ENCODE measurements around the gene OBSCN.

Gene OBSCN

DNA sequence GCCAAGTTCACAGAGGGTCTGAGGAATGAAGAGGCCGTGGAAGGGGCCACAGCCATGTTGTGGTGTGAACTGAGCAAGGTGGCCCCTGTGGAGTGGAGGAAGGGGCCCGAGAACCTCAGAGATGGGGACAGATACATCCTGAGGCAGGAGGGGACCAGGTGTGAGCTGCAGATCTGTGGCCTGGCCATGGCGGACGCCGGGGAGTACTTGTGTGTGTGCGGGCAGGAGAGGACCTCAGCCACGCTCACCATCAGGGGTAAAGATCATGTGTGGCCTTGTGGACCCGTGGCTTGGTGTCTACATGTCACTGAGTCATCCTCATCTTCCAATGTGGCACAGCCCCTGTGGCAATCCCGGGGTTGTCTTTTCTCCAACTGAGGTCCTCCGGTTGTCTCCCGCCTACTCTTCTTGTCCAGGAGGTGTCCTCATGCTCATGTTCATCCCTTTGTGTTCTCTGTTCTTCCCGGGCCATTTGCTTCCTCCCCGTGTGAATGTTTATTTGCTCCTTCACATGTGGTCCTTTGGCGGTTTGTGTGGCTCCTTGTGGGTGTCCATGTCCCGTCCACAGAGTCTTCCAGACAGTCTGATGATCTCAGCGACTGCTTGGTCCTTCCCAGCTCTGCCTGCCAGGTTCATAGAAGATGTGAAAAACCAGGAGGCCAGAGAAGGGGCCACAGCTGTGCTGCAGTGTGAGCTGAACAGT, 84.2 kb downstream of the OBSCN start:
- DNase-seq (ENCODE audit: low read depth) = no peak

GRCh38 chr1:228292609-228292911, 84.7 kb downstream of the OBSCN start:
- no peak for DNase-seq (ENCODE audit: low read depth)

DNA sequence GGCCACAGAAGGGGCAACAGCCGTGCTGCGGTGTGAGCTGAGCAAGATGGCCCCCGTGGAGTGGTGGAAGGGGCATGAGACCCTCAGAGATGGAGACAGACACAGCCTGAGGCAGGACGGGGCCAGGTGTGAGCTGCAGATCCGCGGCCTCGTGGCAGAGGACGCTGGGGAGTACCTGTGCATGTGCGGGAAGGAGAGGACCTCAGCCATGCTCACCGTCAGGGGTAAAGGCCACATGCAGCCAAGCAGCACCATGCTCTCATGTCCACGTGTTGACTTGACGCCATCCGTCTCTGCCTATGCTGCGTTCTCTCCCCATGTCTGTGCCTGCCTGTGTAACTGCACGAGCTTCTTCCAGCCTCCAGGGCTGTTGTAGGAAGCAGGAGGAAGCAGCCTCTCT, 85.5 kb downstream of the OBSCN start:
- DNase-seq (ENCODE audit: low read depth) = no peak

GRCh38 chr1:228293816-228294500, 86.1 kb downstream of the OBSCN start:
- no peak for DNase-seq (ENCODE audit: low read depth)

- no peak for DNase-seq (ENCODE audit: low read depth)
Observed at GRCh38 chr1:228294717-228295116, 86.9 kb downstream of the OBSCN start.

DNA sequence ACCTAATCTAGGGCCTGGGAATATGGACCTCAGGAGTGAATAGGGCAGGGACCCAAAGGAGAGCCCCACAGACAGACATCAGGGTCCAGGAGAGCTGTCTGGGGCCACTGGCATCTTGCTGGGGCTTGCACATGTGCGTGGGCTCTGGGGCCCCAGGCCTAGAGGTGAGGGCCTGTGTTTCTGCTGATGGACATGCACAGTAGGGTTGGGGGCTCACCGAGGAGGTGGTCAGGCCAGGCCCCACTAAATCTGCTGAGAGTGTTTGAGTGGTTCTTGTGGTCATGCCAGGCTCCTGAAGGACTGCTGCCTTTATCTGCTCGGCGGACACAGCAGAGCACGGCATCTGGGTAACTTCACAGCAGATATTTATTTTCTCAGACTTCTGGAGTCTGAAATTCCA, 87.4 kb downstream of the OBSCN start:
- no peak for DNase-seq (ENCODE audit: low read depth)

GRCh38 chr1:228295981-228296380, 88.1 kb downstream of the OBSCN start:
- DNase-seq (ENCODE audit: low read depth) = no peak

DNA sequence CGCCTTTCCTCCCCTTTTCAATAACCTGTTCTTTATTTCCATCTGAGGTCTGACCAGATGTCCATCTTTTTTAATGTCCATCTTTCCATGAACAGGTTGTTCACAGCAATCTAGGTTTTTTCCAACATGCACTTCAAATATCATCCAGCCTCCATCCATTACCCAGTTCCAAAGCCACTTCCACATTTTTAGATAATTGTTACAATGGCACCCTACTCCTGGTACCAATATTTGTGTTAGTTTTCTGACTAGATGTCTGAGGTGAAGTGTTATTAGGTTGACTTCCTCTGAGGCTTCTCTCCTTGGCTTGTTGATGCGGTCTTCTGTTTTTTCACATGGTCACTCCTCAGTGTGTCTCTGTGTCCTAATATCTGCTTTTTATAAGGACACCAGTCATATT, 89.4 kb downstream of the OBSCN start:
- DNase-seq (ENCODE audit: low read depth) = no peak

- no peak for DNase-seq (ENCODE audit: low read depth)
Observed at GRCh38 chr1:228297822-228298221, 90.0 kb downstream of the OBSCN start.

GRCh38 chr1:228298471-228298870, 90.6 kb downstream of the OBSCN start:
- DNase-seq (ENCODE audit: low read depth) = no peak

DNA sequence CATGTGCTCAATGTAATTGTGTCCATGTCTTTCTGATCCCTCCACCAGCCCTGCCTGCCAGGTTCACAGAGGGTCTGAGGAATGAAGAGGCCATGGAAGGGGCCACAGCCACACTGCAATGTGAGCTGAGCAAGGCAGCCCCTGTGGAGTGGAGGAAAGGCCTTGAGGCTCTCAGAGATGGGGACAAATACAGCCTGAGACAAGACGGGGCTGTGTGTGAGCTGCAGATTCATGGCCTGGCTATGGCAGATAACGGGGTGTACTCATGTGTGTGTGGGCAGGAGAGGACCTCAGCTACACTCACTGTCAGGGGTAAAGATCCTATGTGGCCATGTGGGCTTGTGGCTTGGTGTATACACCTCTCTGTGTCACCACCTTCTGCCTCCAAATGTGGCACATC, 91.4 kb downstream of the OBSCN start:
- no peak for DNase-seq (ENCODE audit: low read depth)

- DNase-seq (ENCODE audit: low read depth) = no peak
Observed at GRCh38 chr1:228299901-228300300, 92.1 kb downstream of the OBSCN start.

DNA sequence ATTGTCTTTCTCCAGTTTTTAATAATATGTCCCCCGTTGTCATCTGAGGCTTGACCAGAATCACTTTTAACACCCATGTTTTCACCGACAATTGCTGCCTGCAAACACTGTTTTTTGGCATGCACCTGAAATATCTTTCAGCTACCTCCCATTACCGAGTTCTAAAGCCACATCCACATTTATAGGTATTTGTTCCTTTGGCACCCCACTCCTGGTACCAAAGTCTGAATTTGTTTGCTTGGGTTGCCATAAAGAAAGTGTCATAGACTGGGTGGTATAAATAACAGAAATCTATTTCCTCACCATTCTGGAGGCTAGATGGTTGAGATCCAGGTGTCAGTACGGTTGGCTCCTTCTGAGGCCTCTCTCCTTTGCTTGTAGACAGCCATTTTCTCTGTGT, 94.2 kb downstream of the OBSCN start:
- DNase-seq (ENCODE audit: low read depth) = no peak

GRCh38 chr1:228303596-228303995, 95.8 kb downstream of the OBSCN start:
- no peak for DNase-seq (ENCODE audit: low read depth)

GRCh38 chr1:228304225-228304624, 96.4 kb downstream of the OBSCN start:
- no peak for DNase-seq (ENCODE audit: low read depth)

DNA sequence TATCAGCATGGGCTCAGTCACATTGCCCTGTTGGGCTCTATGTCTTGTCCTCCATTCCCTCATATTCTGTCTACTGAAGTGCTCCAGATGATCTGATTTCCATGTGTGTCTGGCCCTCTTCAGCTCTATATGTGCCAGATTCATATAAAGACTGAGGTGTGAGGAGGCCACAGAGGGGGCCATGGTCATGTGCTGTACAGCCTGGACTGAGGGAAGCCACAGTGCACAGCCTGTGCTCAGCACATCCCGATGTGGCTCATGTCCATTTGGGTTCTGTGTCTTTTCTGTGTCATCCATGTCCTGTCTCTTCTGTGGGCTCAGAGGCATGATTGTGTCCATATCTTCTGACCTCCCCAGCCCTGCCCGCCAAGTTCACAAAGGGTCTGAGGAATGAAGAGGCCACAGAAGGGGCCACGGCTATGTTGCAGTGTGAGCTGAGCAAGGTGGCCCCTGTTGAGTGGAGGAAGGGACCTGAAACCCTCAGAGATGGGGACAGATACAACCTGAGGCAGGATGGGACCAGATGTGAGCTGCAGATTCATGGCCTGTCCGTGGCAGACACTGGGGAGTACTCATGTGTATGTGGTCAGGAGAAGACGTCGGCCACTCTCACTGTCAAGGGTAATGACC, 97.0 kb downstream of the OBSCN start:
- DNase-seq (ENCODE audit: low read depth) = no peak

DNA sequence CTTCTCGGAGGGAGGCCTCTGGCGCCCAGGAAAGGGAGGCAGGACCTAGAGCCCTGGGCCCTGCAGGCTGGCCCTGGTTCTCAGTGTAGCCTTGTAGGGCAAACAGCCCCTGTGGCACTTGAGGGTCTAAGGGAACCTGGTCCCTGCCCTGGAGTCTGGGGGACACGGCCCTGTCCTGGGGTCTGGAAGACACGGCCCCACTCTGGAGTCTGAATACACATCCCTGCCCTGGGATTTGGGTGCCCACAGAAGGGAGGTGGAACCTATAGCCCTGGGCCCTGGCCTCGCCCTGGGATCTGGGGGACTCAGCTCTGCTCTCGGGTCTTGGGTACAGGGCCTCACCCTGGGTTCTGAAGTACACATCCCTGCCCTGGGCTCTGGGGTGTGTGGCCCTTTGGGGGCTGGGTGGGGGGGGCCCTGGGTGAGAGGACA, 97.9 kb downstream of the OBSCN start:
- DNase-seq (ENCODE audit: low read depth) = no peak

DNA sequence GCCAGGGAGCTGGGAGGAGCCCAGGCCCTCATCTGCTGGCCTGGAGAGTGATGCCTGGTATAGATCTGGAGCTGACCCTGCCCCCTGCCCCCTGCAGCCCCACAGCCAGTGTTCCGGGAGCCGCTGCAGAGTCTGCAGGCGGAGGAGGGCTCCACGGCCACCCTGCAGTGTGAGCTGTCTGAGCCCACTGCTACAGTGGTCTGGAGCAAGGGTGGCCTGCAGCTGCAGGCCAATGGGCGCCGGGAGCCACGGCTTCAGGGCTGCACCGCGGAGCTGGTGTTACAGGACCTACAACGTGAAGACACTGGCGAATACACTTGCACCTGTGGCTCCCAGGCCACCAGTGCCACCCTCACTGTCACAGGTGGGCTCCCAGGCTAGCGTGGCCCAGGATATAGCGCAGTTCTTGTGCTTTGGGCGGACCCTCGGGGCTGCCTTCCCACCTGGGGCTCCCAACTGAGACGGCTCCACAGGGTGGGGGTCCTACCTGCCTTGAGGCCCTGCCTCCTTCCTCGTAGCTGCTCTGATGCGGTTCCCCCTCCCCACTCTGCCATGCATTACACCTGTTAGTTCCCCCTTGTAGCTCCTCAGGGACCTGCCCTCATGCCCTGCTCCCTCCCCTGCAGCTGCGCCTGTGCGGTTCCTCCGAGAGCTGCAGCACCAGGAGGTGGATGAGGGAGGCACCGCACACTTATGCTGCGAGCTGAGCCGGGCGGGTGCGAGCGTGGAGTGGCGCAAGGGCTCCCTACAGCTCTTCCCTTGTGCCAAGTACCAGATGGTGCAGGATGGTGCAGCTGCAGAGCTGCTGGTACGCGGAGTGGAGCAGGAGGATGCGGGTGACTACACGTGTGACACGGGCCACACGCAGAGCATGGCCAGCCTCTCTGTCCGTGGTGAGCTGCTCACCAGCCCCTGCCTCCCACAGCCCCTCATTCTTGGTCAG, 98.7 kb downstream of the OBSCN start:
- DNase-seq (ENCODE audit: low read depth) = no peak

DNA sequence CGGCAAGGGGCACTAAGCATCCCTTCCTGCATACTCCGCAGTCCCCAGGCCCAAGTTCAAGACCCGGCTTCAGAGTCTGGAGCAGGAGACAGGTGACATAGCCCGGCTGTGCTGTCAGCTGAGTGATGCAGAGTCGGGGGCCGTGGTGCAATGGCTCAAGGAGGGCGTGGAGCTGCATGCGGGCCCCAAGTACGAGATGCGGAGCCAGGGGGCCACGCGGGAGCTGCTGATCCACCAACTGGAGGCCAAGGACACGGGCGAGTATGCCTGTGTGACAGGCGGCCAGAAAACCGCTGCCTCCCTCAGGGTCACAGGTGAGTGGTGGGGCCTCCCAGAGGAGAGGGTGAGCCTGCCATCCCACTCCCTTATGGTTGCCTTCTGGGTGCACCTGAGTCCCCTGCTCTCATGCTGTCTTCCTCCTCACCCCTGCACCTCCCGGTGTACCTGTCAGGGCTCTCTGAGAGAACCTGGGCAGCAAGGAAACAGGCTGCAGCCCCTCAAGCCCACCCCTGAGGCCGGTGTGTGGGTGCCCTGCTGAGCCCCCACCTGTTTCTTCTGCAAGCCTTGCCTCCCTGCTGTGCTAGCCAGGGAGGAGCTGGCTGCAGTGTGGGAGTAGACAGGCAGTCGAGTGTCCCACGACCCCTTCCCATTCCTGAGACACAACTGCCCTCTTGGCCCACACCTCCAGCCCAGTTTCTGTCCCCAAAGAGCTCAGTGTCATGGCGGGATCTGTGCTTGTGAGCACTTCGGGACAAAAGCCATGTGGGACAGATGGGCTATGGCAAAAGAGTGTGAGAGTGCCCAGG, 99.6 kb downstream of the OBSCN start:
- no peak for DNase-seq (ENCODE audit: low read depth)

DNA sequence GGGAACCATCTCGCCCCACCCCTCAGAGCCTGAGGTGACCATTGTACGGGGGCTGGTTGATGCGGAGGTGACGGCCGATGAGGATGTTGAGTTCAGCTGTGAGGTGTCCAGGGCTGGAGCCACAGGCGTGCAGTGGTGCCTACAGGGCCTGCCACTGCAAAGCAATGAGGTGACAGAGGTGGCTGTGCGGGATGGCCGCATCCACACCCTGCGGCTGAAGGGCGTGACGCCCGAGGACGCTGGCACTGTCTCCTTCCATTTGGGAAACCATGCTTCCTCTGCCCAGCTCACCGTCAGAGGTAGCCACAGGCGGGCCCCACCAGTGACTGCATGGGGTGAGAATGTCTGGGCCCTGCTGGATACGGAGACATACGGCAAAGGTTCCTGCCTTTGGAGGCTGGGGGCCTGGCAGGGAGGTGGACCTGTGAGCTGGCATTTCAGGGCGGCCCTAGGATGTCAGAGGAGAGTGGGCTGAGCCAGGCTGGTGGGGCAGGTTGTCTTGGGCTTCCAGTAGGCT, 100.3 kb downstream of the OBSCN start:
- DNase-seq (ENCODE audit: low read depth) = no peak

DNA sequence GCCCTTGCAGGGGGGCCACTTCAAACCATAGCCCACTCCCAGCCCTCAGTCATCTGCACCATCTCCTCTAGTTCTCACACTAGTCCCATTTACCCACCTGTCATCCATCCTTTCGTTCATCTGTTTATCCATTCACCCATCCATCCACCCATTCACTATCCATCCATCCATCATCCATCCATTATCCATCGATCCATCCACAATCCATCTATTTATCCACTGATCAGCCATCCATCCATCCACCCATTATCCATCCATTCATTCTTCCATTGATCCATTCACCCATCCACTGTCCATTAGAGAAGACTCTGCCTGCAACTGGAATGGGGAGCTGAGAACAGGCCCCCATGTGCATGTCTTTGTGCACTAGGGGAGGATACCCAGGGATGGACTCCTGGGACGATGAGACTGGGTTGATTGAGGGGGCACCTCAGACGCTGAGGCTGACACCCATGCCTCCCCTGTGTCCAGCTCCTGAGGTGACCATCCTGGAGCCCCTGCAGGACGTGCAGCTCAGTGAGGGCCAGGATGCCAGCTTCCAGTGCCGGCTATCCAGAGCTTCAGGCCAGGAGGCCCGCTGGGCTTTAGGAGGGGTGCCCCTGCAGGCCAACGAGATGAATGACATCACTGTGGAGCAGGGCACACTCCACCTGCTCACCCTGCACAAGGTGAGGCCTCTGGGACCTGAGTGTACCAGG, 100.9 kb downstream of the OBSCN start:
- DNase-seq (ENCODE audit: low read depth) = no peak

Data from GM04504 (cell line).